Measurements from ENCODE around the gene POLR2E. TPM values are rescaled to one million over a fixed set of nuclear protein-coding genes. Genes with fewer than 3 reads are reported as not detected.
A peak's percentile ranks its signal among the peaks of the same experiment; 100 is the strongest.

The POLR2E gene
- total and polyA plus RNA-seq, 2 donors (not counting 1 experiment from before 2014, with no cell fraction given) = 103 to 121 TPM

GRCh38 chr19:1087813-1088415 lies 7.3 kb downstream of the POLR2E start:
- Histone ChIP-seq H3K4me2 (replicated peaks; ENCODE audit: low read depth, low read length, poor library complexity, severe bottlenecking) (peak overlapping the region; percentile 69), H3K9me3 (ENCODE audit: control extremely low read depth in 1 of 3, control insufficient read depth in 2 of 3, insufficient read depth in 1 of 3, low read length in 2 of 3) (no peaks in the 10 kb centered on the region), H3K27ac (ENCODE audit: low read length in 2 of 2) (peak overlapping the region; percentile 29 to 82), H3K4me3 (ENCODE audit: control extremely low read depth in 1 of 5, extremely low read depth in 1 of 5, insufficient read depth in 1 of 5, low read depth in 2 of 5, low read length in 4 of 5) (peak overlapping the region in 2 of 5 experiments; percentile 1 to 8), H3K4me1 (ENCODE audit: control insufficient read depth in 2 of 2, insufficient read depth in 2 of 2, low read length in 2 of 2) (peaks cover 34 to 42% of the 10 kb centered on the region in 2 donors), H3K79me2 (ENCODE audit: control insufficient read depth, insufficient read depth, low read length) (peaks cover 22% of the 10 kb centered on the region), H3K9ac (ENCODE audit: low read length) (peak overlapping the region; percentile 14), H2AFZ (ENCODE audit: insufficient read depth, low read depth, low read length, poor library complexity, severe bottlenecking) (no peak overlapping the region), H3K36me3 (replicated peaks in 1 of 2; ENCODE audit: control extremely low read depth in 1 of 2, control insufficient read depth in 1 of 2, extremely low read depth in 1 of 2, insufficient read depth in 2 of 2, low read length in 1 of 2) (peaks cover 0 to 78% of the 10 kb centered on the region in 2 experiments), H4K20me1 (ENCODE audit: control insufficient read depth, insufficient read depth, low read length, poor library complexity, severe bottlenecking) (peaks cover 89% of the 10 kb centered on the region), H3K27me3 (replicated peaks in 1 of 4; ENCODE audit: control extremely low read depth in 1 of 4, control insufficient read depth in 3 of 4, insufficient read depth in 4 of 4, low read length in 3 of 4) (no peaks in the 10 kb centered on the region)
- ATAC-seq (ENCODE audit: low read depth) (peak; percentile 61), DNase-seq (peak; percentile 86)
- Mint-ChIP-seq H3K9me3 (ENCODE audit: insufficient read depth) (no peaks in the 10 kb centered on the region), H3K27me3 (no peaks in the 10 kb centered on the region), H3K4me1 (peaks cover 35% of the 10 kb centered on the region), H3K4me3 (peak overlapping the region; percentile 69), H3K27ac (peak overlapping the region; percentile 91)
- 3% methylated on average over 25 of the region's 27 CpGs for WGBS (ENCODE audit: insufficient coverage)
- POLR2A ChIA-PET = interaction anchor here (0.5 to 8.4 kb wide), 11 partner anchors 9 to 181 kb away, joined by 3 to 97 read pairs (median 6); partner anchors contain the start of genes ABCA7, ARHGAP45 and GPX4
- intact Hi-C loops (cut with micrococcal nuclease) = loop anchor here (1.0 to 2.0 kb wide), 2 partner anchors 11 to 19 kb away; no protein-coding TSS in a partner anchor
- TF ChIP-seq EZH2 (IDR thresholded peaks at IDR 0.05; ENCODE audit: borderline replicate concordance, insufficient read depth, low read depth, low read length, poor library complexity, severe bottlenecking) = no peak
- TF ChIP-seq, protein P1, sequence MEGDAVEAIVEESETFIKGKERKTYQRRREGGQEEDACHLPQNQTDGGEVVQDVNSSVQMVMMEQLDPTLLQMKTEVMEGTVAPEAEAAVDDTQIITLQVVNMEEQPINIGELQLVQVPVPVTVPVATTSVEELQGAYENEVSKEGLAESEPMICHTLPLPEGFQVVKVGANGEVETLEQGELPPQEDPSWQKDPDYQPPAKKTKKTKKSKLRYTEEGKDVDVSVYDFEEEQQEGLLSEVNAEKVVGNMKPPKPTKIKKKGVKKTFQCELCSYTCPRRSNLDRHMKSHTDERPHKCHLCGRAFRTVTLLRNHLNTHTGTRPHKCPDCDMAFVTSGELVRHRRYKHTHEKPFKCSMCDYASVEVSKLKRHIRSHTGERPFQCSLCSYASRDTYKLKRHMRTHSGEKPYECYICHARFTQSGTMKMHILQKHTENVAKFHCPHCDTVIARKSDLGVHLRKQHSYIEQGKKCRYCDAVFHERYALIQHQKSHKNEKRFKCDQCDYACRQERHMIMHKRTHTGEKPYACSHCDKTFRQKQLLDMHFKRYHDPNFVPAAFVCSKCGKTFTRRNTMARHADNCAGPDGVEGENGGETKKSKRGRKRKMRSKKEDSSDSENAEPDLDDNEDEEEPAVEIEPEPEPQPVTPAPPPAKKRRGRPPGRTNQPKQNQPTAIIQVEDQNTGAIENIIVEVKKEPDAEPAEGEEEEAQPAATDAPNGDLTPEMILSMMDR (IDR thresholded peaks at IDR 0.05) = peak; percentile 15
- CTCF ChIA-PET = interaction anchor here (1.0 to 5.6 kb wide), 12 partner anchors 11 to 168 kb away, joined by 3 to 49 read pairs (median 4); partner anchors contain the start of genes ARHGAP45 and CNN2

GRCh38 chr19:1086613-1087012 lies 8.6 kb downstream of the POLR2E start:
- TF ChIP-seq, protein P1 (IDR thresholded peaks at IDR 0.05) = no peak
- TF ChIP-seq EZH2 (IDR thresholded peaks at IDR 0.05; ENCODE audit: borderline replicate concordance, insufficient read depth, low read depth, low read length, poor library complexity, severe bottlenecking) = no peak
- H3K4me3 ChIP-seq (ENCODE audit: control extremely low read depth in 1 of 5, extremely low read depth in 1 of 5, insufficient read depth in 1 of 5, low read depth in 2 of 5, low read length in 4 of 5) = no peak overlapping the region
- no peak for DNase-seq
- peaks cover 13% of the 10 kb centered on the region for H3K79me2 ChIP-seq (ENCODE audit: control insufficient read depth, insufficient read depth, low read length)
- ATAC-seq (ENCODE audit: low read depth) = no peak
- no peaks in the 10 kb centered on the region for H3K27me3 ChIP-seq (replicated peaks in 1 of 4; ENCODE audit: control extremely low read depth in 1 of 4, control insufficient read depth in 3 of 4, insufficient read depth in 4 of 4, low read length in 3 of 4)
- intact Hi-C loops (cut with micrococcal nuclease) = loop anchor here (1.0 kb wide), 1 partner anchor 9 kb away; no protein-coding TSS in a partner anchor
- no peak overlapping the region for H3K9ac ChIP-seq (ENCODE audit: low read length)
- Mint-ChIP-seq H3K4me1 (peaks cover 42% of the 10 kb centered on the region), H3K27me3 (no peaks in the 10 kb centered on the region), H3K4me3 (no peak overlapping the region), H3K27ac (peak overlapping the region; percentile 10), H3K9me3 (ENCODE audit: insufficient read depth) (no peaks in the 10 kb centered on the region)
- H3K4me2 ChIP-seq (replicated peaks; ENCODE audit: low read depth, low read length, poor library complexity, severe bottlenecking) = no peak overlapping the region
- peak overlapping the region in 1 of 2 donors; percentile 82 for H3K27ac ChIP-seq (ENCODE audit: low read length in 2 of 2)
- 90% methylated on average over 20 of the region's 21 CpGs for WGBS (ENCODE audit: insufficient coverage)
- peaks cover 37 to 54% of the 10 kb centered on the region in 2 donors for H3K4me1 ChIP-seq (ENCODE audit: control insufficient read depth in 2 of 2, insufficient read depth in 2 of 2, low read length in 2 of 2)
- H2AFZ ChIP-seq (ENCODE audit: insufficient read depth, low read depth, low read length, poor library complexity, severe bottlenecking) = no peak overlapping the region
- H3K9me3 ChIP-seq (ENCODE audit: control extremely low read depth in 1 of 3, control insufficient read depth in 2 of 3, insufficient read depth in 1 of 3, low read length in 2 of 3) = no peaks in the 10 kb centered on the region
- POLR2A ChIA-PET = interaction anchor here (0.7 to 8.4 kb wide), 8 partner anchors 8 to 65 kb away, joined by 3 to 97 read pairs (median 9); partner anchors contain the start of genes ARHGAP45, GPX4, POLR2E and RNU6-2
- CTCF ChIA-PET = interaction anchor here (1.0 to 5.6 kb wide), 7 partner anchors 10 to 158 kb away, joined by 3 to 49 read pairs (median 9); partner anchors contain the start of genes ARHGAP45 and CNN2
- peaks cover 0 to 79% of the 10 kb centered on the region in 2 experiments for H3K36me3 ChIP-seq (replicated peaks in 1 of 2; ENCODE audit: control extremely low read depth in 1 of 2, control insufficient read depth in 1 of 2, extremely low read depth in 1 of 2, insufficient read depth in 2 of 2, low read length in 1 of 2)
- H4K20me1 ChIP-seq (ENCODE audit: control insufficient read depth, insufficient read depth, low read length, poor library complexity, severe bottlenecking) = peaks cover 92% of the 10 kb centered on the region

Data from B cell (primary cell).